GM21381 (cell line): ENCODE data around the gene APOB.

Experiments used
- ATAC-seq: cut with Tn5 transposase; IDR thresholded peaks from one replicate; pipeline ENCODE4 v1.9.1; 2021; ENCODE audit warnings: mild to moderate bottlenecking, moderate library complexity; ENCODE audit not compliant: unreplicated experiment

The APOB gene, protein sequence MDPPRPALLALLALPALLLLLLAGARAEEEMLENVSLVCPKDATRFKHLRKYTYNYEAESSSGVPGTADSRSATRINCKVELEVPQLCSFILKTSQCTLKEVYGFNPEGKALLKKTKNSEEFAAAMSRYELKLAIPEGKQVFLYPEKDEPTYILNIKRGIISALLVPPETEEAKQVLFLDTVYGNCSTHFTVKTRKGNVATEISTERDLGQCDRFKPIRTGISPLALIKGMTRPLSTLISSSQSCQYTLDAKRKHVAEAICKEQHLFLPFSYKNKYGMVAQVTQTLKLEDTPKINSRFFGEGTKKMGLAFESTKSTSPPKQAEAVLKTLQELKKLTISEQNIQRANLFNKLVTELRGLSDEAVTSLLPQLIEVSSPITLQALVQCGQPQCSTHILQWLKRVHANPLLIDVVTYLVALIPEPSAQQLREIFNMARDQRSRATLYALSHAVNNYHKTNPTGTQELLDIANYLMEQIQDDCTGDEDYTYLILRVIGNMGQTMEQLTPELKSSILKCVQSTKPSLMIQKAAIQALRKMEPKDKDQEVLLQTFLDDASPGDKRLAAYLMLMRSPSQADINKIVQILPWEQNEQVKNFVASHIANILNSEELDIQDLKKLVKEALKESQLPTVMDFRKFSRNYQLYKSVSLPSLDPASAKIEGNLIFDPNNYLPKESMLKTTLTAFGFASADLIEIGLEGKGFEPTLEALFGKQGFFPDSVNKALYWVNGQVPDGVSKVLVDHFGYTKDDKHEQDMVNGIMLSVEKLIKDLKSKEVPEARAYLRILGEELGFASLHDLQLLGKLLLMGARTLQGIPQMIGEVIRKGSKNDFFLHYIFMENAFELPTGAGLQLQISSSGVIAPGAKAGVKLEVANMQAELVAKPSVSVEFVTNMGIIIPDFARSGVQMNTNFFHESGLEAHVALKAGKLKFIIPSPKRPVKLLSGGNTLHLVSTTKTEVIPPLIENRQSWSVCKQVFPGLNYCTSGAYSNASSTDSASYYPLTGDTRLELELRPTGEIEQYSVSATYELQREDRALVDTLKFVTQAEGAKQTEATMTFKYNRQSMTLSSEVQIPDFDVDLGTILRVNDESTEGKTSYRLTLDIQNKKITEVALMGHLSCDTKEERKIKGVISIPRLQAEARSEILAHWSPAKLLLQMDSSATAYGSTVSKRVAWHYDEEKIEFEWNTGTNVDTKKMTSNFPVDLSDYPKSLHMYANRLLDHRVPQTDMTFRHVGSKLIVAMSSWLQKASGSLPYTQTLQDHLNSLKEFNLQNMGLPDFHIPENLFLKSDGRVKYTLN (N-terminal part only)

GRCh38 chr2:21043744-21044532 is at the start of gene APOB:
TSS of gene APOB (minus strand) at chr2:21044073. CDS start at chr2:21043945, 128 bp downstream.
- no peak for ATAC-seq

GRCh38 chr2:21092308-21092869 is 48.5 kb upstream of the APOB start:
- no peak for ATAC-seq

DNA sequence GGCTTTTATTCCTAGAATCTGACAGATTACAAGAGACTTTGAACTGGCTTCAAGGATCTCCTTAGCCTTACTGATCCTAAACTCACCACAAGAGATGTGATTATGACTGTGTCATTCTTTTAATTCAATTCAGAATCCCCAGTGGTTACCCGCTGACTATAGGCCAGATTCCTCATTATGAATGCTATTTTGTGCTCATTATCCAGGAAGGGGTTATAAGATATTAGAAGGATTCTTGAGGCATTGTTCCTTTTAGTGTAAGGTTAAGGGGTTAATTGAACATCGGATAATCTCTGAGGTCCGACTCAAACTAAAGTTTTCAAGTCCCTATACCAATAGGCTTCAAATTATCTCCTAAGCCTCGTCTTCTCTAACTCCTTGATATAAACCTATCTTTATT is 40.5 kb upstream of the APOB start:
- no peak for ATAC-seq

DNA sequence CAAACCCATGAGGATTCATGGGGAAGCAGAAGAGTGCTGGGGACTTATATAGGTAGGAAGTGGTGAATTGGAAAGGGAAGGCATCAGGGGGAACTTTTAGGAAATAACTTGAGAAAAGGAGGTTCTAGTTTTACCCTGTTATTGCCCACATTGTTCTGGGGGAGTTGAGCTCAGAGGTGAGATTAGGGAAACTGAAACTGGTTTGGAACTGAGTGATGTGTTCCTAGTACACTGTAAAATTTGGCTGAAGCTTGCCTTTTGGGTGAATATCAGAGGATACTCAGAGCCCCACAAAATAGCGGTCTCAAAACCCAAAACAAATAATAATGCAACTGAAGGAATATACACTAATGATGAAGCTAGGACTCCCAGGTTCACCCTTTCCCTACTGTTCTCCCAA is 39.6 kb upstream of the APOB start:
- ATAC-seq: no peak

- no peak for ATAC-seq
Observed at GRCh38 chr2:21078296-21078695, 34.4 kb upstream of the APOB start.

DNA sequence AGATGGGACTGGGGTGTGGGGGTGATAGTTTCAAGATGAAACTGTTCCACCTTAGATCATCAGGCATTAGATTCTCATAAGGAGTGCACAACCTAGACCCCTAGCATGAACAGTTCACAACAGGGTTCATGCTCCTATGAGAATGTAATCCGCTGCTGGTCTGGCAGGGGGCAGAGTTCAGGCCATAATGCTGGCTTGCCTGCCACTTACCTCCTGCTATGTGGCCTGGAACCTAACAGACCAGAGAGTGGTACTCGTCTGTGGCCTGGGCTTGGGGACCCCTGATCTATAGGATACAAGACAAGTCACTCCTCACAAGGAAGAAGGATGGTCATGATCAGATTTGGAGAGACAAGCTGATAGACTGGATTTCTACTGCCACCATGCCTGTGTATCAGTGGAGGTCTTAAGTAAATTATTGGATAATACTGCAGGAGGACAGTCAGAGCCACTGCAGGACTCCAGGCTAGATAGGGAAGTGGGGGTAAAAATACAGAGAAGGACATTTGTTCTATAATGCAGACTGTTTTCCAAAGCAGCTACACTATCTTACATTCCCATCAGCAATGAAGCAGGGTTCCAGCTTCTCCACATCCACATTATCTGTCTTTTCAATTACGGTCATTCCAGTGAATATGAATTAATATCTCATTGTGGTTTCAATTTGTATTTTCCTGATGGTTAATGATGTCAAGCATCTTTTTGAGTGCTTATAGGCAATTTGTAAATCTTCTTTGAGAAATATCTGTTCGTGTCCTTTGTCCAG is 28.8 kb upstream of the APOB start:
- no peak for ATAC-seq

- no peak for ATAC-seq
Observed at GRCh38 chr2:21070341-21071257, 26.7 kb upstream of the APOB start.

GRCh38 chr2:21069746-21070340 is 26.0 kb upstream of the APOB start:
- ATAC-seq: no peak

DNA sequence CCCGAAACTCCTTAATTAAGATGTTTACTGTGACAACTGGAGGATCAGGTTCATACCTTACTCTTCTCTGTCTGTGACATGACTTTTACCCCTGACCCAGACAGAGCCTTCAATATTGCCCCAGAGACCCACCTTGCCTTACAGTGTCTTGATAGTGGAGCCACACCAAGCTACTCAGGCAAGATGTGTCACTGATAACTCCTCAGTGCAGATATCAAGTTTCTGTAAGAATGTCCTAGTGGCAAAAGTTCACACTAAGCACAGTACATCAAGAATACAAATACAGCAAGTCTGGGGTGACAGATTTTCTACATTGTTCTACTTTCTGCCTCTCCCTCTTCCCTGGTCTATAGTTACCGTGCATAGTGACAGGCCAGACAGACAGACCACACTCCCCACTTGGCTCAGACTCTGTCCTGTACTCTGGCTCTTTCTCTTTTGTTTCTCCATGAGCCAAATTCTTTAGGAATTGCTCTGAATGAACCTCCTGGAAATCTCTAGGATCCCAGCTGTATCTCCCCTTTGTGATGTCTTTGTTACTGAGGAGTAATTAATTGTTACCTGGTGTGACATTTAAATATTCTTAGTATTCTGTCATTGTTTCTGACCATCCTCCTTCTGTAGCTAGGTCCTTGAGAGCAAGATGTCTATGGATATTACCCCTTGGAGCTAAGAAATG is 24.1 kb upstream of the APOB start:
- ATAC-seq: no peak

GRCh38 chr2:21067125-21067524 is 23.3 kb upstream of the APOB start:
- ATAC-seq: no peak

GRCh38 chr2:21059885-21060610 is 16.2 kb upstream of the APOB start:
- no peak for ATAC-seq

DNA sequence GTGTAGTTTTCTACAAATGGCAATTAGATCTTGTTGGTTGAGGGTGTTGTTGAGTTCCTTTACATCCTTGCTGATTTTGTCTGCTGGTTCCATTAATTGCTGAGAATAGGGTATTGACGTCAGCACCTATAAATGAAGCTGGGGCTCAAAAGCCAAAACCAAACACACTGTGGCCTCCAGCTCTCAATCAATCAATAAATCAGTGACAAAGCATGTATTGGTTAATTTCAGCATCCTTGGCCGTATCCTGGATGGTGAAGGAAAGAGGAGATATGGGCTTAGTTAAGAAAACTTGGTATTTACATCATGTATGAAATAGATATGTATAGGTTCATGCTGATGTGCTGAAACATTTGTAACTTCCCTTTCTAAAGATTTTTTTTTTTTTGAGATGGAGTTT is 13.2 kb upstream of the APOB start:
- no peak for ATAC-seq

- no peak for ATAC-seq
Observed at GRCh38 chr2:21055879-21056790, 12.3 kb upstream of the APOB start.

- no peak for ATAC-seq
Observed at GRCh38 chr2:21055451-21055850, 11.6 kb upstream of the APOB start.

DNA sequence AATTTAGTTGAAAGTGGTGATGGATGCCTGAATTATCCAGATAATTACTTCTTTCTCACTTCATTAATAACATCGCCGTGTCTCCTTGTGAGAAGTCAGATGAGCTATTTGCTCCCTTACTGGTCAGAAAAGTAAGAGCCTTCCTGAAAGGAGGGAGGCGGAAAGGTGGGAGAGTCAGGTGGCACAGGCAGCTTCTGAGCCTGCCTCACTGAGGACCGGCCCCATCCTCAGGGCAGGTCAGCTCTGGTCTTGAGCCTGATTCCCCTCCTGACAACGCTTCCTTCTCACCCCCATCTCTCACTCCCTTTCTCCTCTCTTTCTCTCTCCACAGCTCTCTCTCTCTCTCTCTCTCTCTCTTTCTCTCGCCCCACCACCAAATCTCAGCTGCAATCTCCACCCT is 10.1 kb upstream of the APOB start:
- no peak for ATAC-seq

- no peak for ATAC-seq
Observed at GRCh38 chr2:21052044-21052443, 8.2 kb upstream of the APOB start.
